GM04504 (cell line): ENCODE results near the gene HS3ST5.
"Not testable (repeated sequence)": the region's sequence is repeated elsewhere in the genome, so short reads cannot be mapped to it uniquely, and the experiment has no call there.

Experiments used
- DNase-seq: peaks from one replicate; pipeline ENCODE4 v3.0.0-alpha.2; 2012; ENCODE audit warnings: low read depth

Gene HS3ST5

GRCh38 chr6:114276783-114277182 lies 66.0 kb downstream of the HS3ST5 start:
- no peak for DNase-seq

GRCh38 chr6:114274836-114275235 lies 68.0 kb downstream of the HS3ST5 start:
- no peak for DNase-seq

GRCh38 chr6:114272582-114272981 lies 70.2 kb downstream of the HS3ST5 start:
- DNase-seq: no peak

- no peak for DNase-seq
These were observed 71.4 kb downstream of the HS3ST5 start for GRCh38 chr6:114271405-114271804.

- no peak for DNase-seq
These were observed 74.9 kb downstream of the HS3ST5 start for GRCh38 chr6:114267897-114268296.

GRCh38 chr6:114260810-114261209 lies 82.0 kb downstream of the HS3ST5 start:
- DNase-seq: no peak

- no peak for DNase-seq
These were observed 84.4 kb downstream of the HS3ST5 start for GRCh38 chr6:114258376-114258775.

- no peak for DNase-seq
These were observed 89.4 kb downstream of the HS3ST5 start for GRCh38 chr6:114253431-114253830.

- no peak for DNase-seq
These were observed 93.3 kb downstream of the HS3ST5 start for GRCh38 chr6:114249522-114249921.

GRCh38 chr6:114247101-114247500 lies 95.7 kb downstream of the HS3ST5 start:
- no peak for DNase-seq

- DNase-seq: no peak
These were observed 102.0 kb downstream of the HS3ST5 start for GRCh38 chr6:114240796-114241195.

GRCh38 chr6:114228675-114229074 lies 114.1 kb downstream of the HS3ST5 start:
- no peak for DNase-seq

- no peak for DNase-seq
These were observed 114.8 kb downstream of the HS3ST5 start for GRCh38 chr6:114227944-114228468.

GRCh38 chr6:114220241-114220640 lies 122.6 kb downstream of the HS3ST5 start:
- no peak for DNase-seq

- DNase-seq: no peak
These were observed 124.1 kb downstream of the HS3ST5 start for GRCh38 chr6:114218437-114219340.

- not testable (repeated sequence) for DNase-seq
These were observed 124.8 kb downstream of the HS3ST5 start for GRCh38 chr6:114217996-114218395.

GRCh38 chr6:114216789-114217467 lies 125.9 kb downstream of the HS3ST5 start:
- DNase-seq: no peak

GRCh38 chr6:114210467-114210866 lies 132.4 kb downstream of the HS3ST5 start:
- DNase-seq: no peak

GRCh38 chr6:114203460-114203859 lies 139.4 kb downstream of the HS3ST5 start:
- no peak for DNase-seq

GRCh38 chr6:114202389-114202788 lies 140.4 kb downstream of the HS3ST5 start:
- no peak for DNase-seq

GRCh38 chr6:114200891-114201290 lies 141.9 kb downstream of the HS3ST5 start:
- DNase-seq: no peak

GRCh38 chr6:114195631-114196403 lies 147.0 kb downstream of the HS3ST5 start:
- DNase-seq: no peak
